Transverse colon (tissue), 4 donors: ENCODE data around the gene PMEL. TPM values are rescaled to one million over a fixed set of nuclear protein-coding genes. Genes with fewer than 3 reads are reported as not detected.
"Not testable (repeated sequence)": the region's sequence is repeated elsewhere in the genome, so short reads cannot be mapped to it uniquely, and the experiment has no call there.

ENCODE experiments used
- DNase-seq: peaks from one replicate; pipeline ENCODE4 v3.0.0-alpha.2; 2019
- H3K27ac ChIP-seq, 4 donors: fragments of 200-600 bp; sonication (generic); 2 replicates each; pipeline ENCODE4 v1.5.1; 2016 to 2018; ENCODE audit warnings: inconsistent platforms in 4 of 4
- H3K27me3 ChIP-seq: fragments of 200-600 bp; sonication (generic); 2 replicates; pipeline ENCODE4 v1.5.1; 2017; ENCODE audit warnings: inconsistent platforms
- H3K36me3 ChIP-seq, 4 donors: fragments of 200-600 bp; sonication (generic); 2 replicates each; pipeline ENCODE4 v1.5.1; 2017 to 2019; ENCODE audit warnings: inconsistent platforms in 4 of 4
- H3K4me1 ChIP-seq, 4 donors: fragments of 200-600 bp; sonication (generic); 2 replicates each; pipeline ENCODE4 v1.5.1; 2017 to 2020; ENCODE audit warnings: inconsistent platforms in 4 of 4
- H3K4me3 ChIP-seq, 4 donors: fragments of 200-600 bp; sonication (generic); 1 replicate in 1 of 4; 2 replicates in 3 of 4; pipeline versions ENCODE4 v1.5.1 to v1.6.1; 2017 to 2019; ENCODE audit warnings: inconsistent platforms in 4 of 4
- H3K9me3 ChIP-seq, 2 donors: fragments of 200-600 bp; sonication (generic); 2 replicates each; pipeline ENCODE4 v1.5.1; 2017 to 2019; ENCODE audit warnings: inconsistent platforms in 2 of 2
- CTCF ChIP-seq, 5 experiments: fragments of 200-600 bp in 3 of 5; fragments of 450-650 bp in 2 of 5; sonication (generic) in 3 of 5; IDR thresholded peaks; 1 replicate in 2 of 5; 2 replicates in 3 of 5; pipeline ENCODE4 v1.5.1; 2016 to 2017; ENCODE audit warnings: antibody characterized with exemption in 5 of 5, inconsistent platforms in 3 of 5, mild to moderate bottlenecking in 2 of 5, moderate library complexity in 1 of 5
- EP300 ChIP-seq: sonication (generic); formaldehyde crosslinking; IDR thresholded peaks from one replicate; pipeline ENCODE4 v1.6.1; 2017; ENCODE audit warnings: antibody characterized with exemption, low read depth
- POLR2A ChIP-seq: fragments of 450-650 bp; IDR thresholded peaks from one replicate; pipeline ENCODE4 v1.6.1; 2016; ENCODE audit warnings: antibody characterized with exemption, mild to moderate bottlenecking, moderate library complexity
- POLR2AphosphoS5 ChIP-seq, 3 donors: sonication (generic); formaldehyde crosslinking; IDR thresholded peaks; one replicate each; pipeline ENCODE4 v1.6.1; 2016; ENCODE audit warnings: antibody characterized with exemption in 3 of 3
- WGBS, 2 donors: methylation state at CpG; one replicate each; pipeline ENCODE4 v1.1.5; 2018; ENCODE audit warnings: low coverage in 1 of 2; 5-methylcytosine and 5-hydroxymethylcytosine counted together
- in situ Hi-C, 4 donors: fragments of 200-750 bp; cut with MboI; loops; one replicate each; pipeline versions ENCODE4 v1.15.0 to v1.15.1; 2017; ENCODE audit warnings: low sequenced_read_pairs in 3 of 4, low pct_ligation_motif_present in 1 of 4, low pct_unique_long_range_greater_than_20kb in 1 of 4
- intact Hi-C: fragments of 100-400 bp; cut with DNase I; formaldehyde crosslinking; loops from one replicate; pipeline ENCODE4 v1.15.1; 2023; ENCODE audit warnings: low total_unique reads
- total RNA-seq, 4 donors: library from RNA; depleted of rRNA; stranded (reverse); fragments of >200 nt; gene quantifications; one replicate each; pipeline ENCODE4 v1.1.0, GENCODE V29; 2016

The PMEL gene
- total RNA-seq, 4 donors from 2014 or later: 2.4 to 7.0 (median 4.9) TPM; not detected in 1

GRCh38 chr12:55999522-55999921 lies 33.7 kb upstream of the PMEL start:
- DNase-seq, H3K4me3 ChIP-seq, H3K9me3 ChIP-seq, H3K36me3 ChIP-seq, H3K27ac ChIP-seq, H3K27me3 ChIP-seq, intact Hi-C loops: not testable (repeated sequence)
- in situ Hi-C loops: loop anchor here in 1 of 4 donors (10.0 kb wide), 1 partner anchor 45 kb away; the partner anchor contains the start of gene RPS26
- 78% methylated on average over 6 of the region's 6 CpGs; no CpG with 5 or more reads in 1 of the 2 donors for WGBS, 2 donors
- peaks cover 0 to 40% (median 26%) of the 10 kb centered on the region in 4 donors for H3K4me1 ChIP-seq

GRCh38 chr12:55997535-55997859 lies 31.7 kb upstream of the PMEL start:
- peaks cover 0 to 19% (median 4%) of the 10 kb centered on the region in 4 donors for H3K36me3 ChIP-seq
- H3K4me3 ChIP-seq: peak overlapping the region; percentile 54 to 67 (median 56)
- intact Hi-C loops: no loop called here

GRCh38 chr12:55996715-55997534 lies 31.1 kb upstream of the PMEL start, which contains the start of gene SUOX:
Gene SUOX (plus strand): TSS chr12:55997276. CDS start chr12:56002222, 4,946 bp downstream.
- Histone ChIP-seq H3K27me3 (no peaks in the 10 kb centered on the region), H3K4me1 (peaks cover 0 to 40% (median 26%) of the 10 kb centered on the region in 4 donors), H3K27ac (peak within 1 kb of the TSS; percentile 87 to 92 (median 90)), H3K36me3 (peaks cover 0 to 25% (median 9%) of the 10 kb centered on the region in 4 donors), H3K9me3 (no peaks in the 10 kb centered on the region), H3K4me3 (peak within 1 kb of the TSS; percentile 54 to 67 (median 56))
- TF ChIP-seq POLR2AphosphoS5 (IDR thresholded peaks at IDR 0.05) (peak; percentile 76 to 90 (median 83)), POLR2A (peak; percentile 83), CTCF (IDR thresholded peaks at IDR 0.05) (no peak), EP300 (no peak)
- intact Hi-C loops: no loop called here
- WGBS, 2 donors: 0 to 3% methylated on average over 4 to 27 of the region's 27 CpGs
- DNase-seq: peak; percentile 97
- in situ Hi-C loops: loop anchor here in 1 of 4 donors (10.0 kb wide), 1 partner anchor 48 kb away; the partner anchor contains the start of gene RPS26

More at GRCh38 chr12:55997535-55997859, 31.7 kb upstream of the PMEL start:
- H3K9me3 ChIP-seq: no peaks in the 10 kb centered on the region
- in situ Hi-C loops: loop anchor here in 1 of 4 donors (10.0 kb wide), 1 partner anchor 47 kb away; the partner anchor contains the start of gene RPS26
- TF ChIP-seq CTCF (IDR thresholded peaks at IDR 0.05): no peak
- TF ChIP-seq EP300: no peak
- no peak for TF ChIP-seq POLR2AphosphoS5 (IDR thresholded peaks at IDR 0.05)
- no peak for TF ChIP-seq POLR2A
- WGBS, 2 donors: 3% methylated on average over 5 of the region's 5 CpGs; no CpG with 5 or more reads in 1 of the 2 donors
- H3K27ac ChIP-seq: peak overlapping the region; percentile 87 to 92 (median 90)
- H3K27me3 ChIP-seq: no peaks in the 10 kb centered on the region
- peaks cover 0 to 40% (median 26%) of the 10 kb centered on the region in 4 donors for H3K4me1 ChIP-seq
- DNase-seq: no peak

GRCh38 chr12:55996201-55996714 lies 30.4 kb upstream of the PMEL start:
- in situ Hi-C loops (loop anchor here in 1 of 4 donors (10.0 kb wide), 1 partner anchor 49 kb away; the partner anchor contains the start of gene RPS26), intact Hi-C loops (no loop called here)
- Histone ChIP-seq H3K9me3 (no peaks in the 10 kb centered on the region), H3K27ac (peak overlapping the region; percentile 87 to 92 (median 90)), H3K4me3 (peak overlapping the region in 3 of 4 donors; percentile 55 to 67 (median 58)), H3K4me1 (peaks cover 0 to 35% (median 23%) of the 10 kb centered on the region in 4 donors), H3K36me3 (peaks cover 0 to 32% (median 12%) of the 10 kb centered on the region in 4 donors), H3K27me3 (no peaks in the 10 kb centered on the region)
- TF ChIP-seq EP300 (no peak), POLR2AphosphoS5 (IDR thresholded peaks at IDR 0.05) (peak in 1 of 3 donors; percentile 4), CTCF (IDR thresholded peaks at IDR 0.05) (peak; percentile 86 to 94 (median 89)), POLR2A (no peak)
- WGBS, 2 donors: 6 to 24% methylated on average over 7 to 14 of the region's 14 CpGs
- peak; percentile 67 for DNase-seq
